Dedifferentiated amniotic fluid mesenchymal stem cell (primary cell): Measurements from ENCODE around the gene VBP1.
"Not testable (repeated sequence)": the region's sequence is repeated elsewhere in the genome, so short reads cannot be mapped to it uniquely, and the experiment has no call there.

ENCODE experiments used
- DNase-seq: peaks from one replicate; pipeline ENCODE4 v3.0.0-alpha.2; 2016; ENCODE audit errors: extremely low spot score

Gene VBP1, protein sequence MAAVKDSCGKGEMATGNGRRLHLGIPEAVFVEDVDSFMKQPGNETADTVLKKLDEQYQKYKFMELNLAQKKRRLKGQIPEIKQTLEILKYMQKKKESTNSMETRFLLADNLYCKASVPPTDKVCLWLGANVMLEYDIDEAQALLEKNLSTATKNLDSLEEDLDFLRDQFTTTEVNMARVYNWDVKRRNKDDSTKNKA

GRCh38 chrX:155216179-155216939 lies at the start of gene VBP1:
VBP1 (plus strand) TSS chrX:155216460; CDS start chrX:155216483, 23 bp downstream.
- peak; percentile 94 for DNase-seq

DNA sequence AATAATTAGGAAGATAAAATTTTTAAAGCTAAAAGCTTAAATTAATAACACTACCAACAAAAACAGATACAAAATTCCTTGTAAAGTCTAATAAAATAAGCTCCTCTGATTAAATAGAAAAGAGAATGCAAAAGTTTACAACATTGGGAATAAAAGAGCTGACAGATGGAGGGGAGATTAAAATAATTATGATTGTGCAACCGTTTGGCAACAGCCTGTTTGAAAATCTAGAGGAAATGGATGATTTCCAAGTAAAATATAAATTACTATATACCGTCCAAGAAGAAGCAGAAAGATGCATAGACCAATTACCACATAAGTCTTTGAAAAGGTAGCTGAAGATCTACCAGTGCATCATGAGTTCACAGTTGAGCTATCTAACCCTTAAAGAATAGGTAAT lies 46.4 kb upstream of the VBP1 start:
- no peak for DNase-seq

- no peak for DNase-seq
Observed at GRCh38 chrX:155179346-155179997, 36.8 kb upstream of the VBP1 start.

GRCh38 chrX:155188786-155189185 lies 27.5 kb upstream of the VBP1 start:
- DNase-seq = no peak

GRCh38 chrX:155211208-155211607 lies 5.1 kb upstream of the VBP1 start:
- DNase-seq = no peak

GRCh38 chrX:155213731-155214130 lies 2.5 kb upstream of the VBP1 start:
- DNase-seq = no peak

GRCh38 chrX:155215443-155216178 lies 649 bp upstream of the VBP1 start:
- DNase-seq = no peak

DNA sequence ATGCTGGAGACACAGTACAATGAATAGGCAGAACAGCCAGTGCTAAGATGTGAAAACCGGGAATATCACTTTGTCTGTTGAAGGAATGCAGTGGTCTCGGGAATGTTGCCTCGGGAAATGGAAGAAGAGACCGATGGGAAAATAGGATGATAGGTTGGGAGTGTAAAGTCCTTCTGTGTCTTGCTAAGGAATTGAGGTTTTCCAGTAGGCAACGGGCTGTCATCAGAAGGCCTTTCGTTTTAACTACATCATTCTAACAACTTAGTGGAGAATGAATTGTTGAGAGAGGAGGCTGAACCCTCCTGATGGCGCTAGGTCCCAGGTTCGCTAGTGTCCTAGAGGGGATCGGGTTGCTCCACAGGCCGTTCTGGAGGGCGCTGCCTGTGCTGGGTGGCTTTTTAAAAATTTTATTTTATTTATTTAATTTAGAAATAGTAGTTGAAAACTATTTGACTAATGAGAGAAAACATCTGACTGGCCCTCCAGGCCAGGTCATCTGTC lies 730 bp downstream of the VBP1 start:
- DNase-seq = no peak

- no peak for DNase-seq
Observed at GRCh38 chrX:155218777-155219176, 2.5 kb downstream of the VBP1 start.

GRCh38 chrX:155221351-155221750 lies 5.1 kb downstream of the VBP1 start:
- DNase-seq = no peak

- not testable (repeated sequence) for DNase-seq
Observed at GRCh38 chrX:155223746-155224145, 7.5 kb downstream of the VBP1 start.

GRCh38 chrX:155225774-155226173 lies 9.5 kb downstream of the VBP1 start:
- DNase-seq = no peak

DNA sequence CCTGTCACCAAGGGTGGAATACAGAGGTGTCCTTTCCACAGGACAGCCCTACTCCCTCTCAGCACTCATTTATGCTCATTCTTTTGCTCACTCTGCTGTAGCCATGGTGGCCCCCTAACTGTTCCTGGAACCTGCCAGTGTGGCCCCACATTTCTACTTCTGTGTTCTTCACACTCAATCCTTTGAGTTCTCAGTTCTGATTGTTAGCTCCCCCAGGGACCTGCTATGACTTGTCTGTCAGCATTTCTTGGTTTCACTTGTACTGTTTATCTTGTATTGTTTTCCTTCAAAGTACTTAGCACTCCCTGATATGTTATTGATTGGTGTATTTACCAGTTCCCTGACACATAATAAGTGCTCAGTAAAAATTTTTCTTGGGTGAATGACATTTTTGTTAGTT lies 14.9 kb downstream of the VBP1 start:
- DNase-seq = no peak

- no peak for DNase-seq
Observed at GRCh38 chrX:155235891-155236290, 19.6 kb downstream of the VBP1 start.

DNA sequence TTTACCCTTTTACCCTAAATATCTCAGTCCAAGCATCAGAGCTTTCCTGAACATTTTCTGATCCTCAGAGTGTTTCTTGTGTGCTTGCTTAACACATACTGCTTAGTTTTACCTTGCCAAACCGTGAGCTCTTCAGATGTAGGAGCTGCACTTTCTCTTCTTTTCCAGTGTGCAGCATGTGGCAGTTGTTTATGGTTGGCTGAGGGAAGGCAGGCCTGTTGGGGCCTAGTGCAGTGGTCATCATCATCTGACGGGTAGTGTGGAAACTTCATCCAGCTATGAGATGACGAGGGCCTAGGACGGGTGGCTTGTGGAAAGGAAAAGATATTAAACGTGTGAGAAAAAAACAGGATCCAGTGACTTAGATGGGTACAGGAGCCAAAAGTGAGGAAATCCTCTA lies 21.5 kb downstream of the VBP1 start:
- DNase-seq = no peak

- no peak for DNase-seq
Observed at GRCh38 chrX:155242300-155242699, 26.0 kb downstream of the VBP1 start.

GRCh38 chrX:155246748-155247147 lies 30.5 kb downstream of the VBP1 start:
- DNase-seq = no peak

- DNase-seq = no peak
Observed at GRCh38 chrX:155247497-155247896, 31.2 kb downstream of the VBP1 start.

- no peak for DNase-seq
Observed at GRCh38 chrX:155251391-155251790, 35.1 kb downstream of the VBP1 start.

GRCh38 chrX:155259752-155260151 lies 43.5 kb downstream of the VBP1 start:
- DNase-seq = no peak

GRCh38 chrX:155262970-155263754 lies 46.9 kb downstream of the VBP1 start:
- no peak for DNase-seq
